ENCODE measurements around the gene CRIM1.

CRIM1 gene

GRCh38 chr2:36463365-36463764 lies 107.8 kb downstream of the CRIM1 start:
- TF ChIP-seq CTCF (IDR thresholded peaks at IDR 0.05; ENCODE audit: unreplicated experiment in 3 of 3): no peak
- peaks cover 19% of the 10 kb centered on the region for H3K36me3 Mint-ChIP-seq (ENCODE audit: low read depth)

DNA sequence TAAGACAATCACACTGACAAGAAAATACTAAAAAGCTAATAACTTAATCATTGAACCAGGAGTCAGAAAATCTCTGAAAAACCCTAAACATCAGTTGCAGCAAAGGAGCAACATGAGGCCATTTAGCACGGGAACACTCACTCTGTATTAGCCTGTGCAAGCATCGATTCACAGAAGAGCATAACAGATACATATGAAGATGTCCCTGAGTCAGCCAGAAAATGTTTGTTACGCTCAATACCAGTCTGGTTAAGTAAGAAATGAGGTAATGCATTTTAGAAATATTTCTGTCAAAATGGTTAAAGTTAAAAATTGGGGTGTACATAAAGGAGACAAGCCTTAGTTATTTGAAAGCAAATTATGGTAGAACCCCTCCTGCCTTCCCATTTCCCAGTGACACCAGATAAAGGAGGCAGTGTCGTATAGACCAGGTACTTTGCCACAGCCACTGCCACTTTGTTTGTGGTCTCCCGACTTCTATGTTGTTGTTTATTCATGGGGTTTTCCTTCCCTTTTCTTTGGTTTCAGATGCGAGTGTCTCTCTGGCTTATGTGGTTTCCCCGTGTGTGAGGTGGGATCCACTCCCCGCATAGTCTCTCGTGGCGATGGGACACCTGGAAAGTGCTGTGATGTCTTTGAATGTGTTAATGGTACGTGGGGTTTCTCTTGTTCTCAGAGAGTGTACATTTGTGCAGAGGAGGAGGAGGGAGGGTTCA lies 108.6 kb downstream of the CRIM1 start:
- TF ChIP-seq CTCF (IDR thresholded peaks at IDR 0.05; ENCODE audit: unreplicated experiment in 3 of 3): no peak
- Mint-ChIP-seq H3K36me3 (ENCODE audit: low read depth) (peaks cover 23% of the 10 kb centered on the region), H3K27ac (no peak overlapping the region), H3K9me3 (no peaks in the 10 kb centered on the region), H3K4me1 (peaks cover 8% of the 10 kb centered on the region), H3K4me3 (no peak overlapping the region), H3K27me3 (ENCODE audit: low read depth) (peaks cover 3% of the 10 kb centered on the region)

More at GRCh38 chr2:36463365-36463764, 107.8 kb downstream of the CRIM1 start:
- peaks cover 3% of the 10 kb centered on the region for H3K27me3 Mint-ChIP-seq (ENCODE audit: low read depth)
- H3K27ac Mint-ChIP-seq: no peak overlapping the region
- no peaks in the 10 kb centered on the region for H3K9me3 Mint-ChIP-seq
- H3K4me3 Mint-ChIP-seq: no peak overlapping the region
- H3K4me1 Mint-ChIP-seq: no peaks in the 10 kb centered on the region

DNA sequence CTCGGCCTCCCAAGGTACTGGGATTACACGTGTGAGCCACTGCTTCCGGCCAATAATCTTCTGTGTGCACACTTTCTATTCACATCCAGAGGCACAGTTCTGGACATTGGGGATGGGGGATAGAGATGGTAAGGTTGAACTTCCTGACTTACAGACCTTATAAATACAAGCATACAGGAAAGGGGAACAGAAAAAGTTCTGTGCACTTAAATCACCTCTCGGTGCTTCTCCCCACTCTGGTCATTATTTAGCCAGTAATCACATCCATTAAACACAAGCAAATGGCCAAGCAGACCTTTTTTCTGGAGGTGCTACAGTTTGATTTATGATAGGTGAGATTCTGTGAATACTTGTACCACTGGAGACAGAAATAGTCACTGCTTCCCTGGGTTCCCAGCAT lies 110.6 kb downstream of the CRIM1 start:
- peaks cover 36% of the 10 kb centered on the region for H3K36me3 Mint-ChIP-seq (ENCODE audit: low read depth)

DNA sequence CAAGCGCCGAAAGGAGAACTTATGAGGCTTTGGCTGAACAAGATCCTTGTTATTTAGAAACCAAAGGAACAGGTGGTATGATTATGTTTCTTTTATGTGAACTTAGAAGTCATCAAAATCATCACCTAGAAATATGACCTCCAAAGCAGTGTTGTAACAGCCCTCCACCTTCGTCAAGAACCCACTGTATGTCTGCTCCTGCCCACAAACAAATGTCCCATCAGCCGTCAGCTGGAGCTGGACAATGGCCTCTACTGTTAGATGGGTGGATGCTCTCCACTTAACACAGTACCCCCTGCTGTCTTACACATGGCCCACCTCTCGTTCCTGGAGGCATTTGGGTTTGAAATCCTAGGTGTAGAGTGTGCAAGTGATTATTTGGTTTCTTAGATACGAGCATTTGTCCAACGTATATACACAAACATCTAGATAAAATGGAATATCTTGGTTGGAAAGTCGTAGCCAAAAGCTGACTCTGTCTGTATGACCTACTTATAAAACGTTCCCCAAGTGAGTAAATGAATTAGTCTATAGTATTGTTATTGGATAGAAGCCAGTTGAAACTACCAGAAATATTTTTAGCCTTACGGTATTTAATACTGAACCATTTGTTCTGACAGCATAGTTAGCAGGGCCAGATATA lies 113.0 kb downstream of the CRIM1 start:
- Mint-ChIP-seq H3K27me3 (ENCODE audit: low read depth) (peaks cover 2% of the 10 kb centered on the region), H3K36me3 (ENCODE audit: low read depth) (peaks cover 59% of the 10 kb centered on the region), H3K9me3 (no peaks in the 10 kb centered on the region), H3K4me1 (peaks cover 18% of the 10 kb centered on the region), H3K27ac (peak overlapping the region; percentile 11 to 57 (median 34)), H3K4me3 (no peak overlapping the region)
- TF ChIP-seq CTCF (IDR thresholded peaks at IDR 0.05; ENCODE audit: unreplicated experiment in 3 of 3): no peak

More for the DNA sequence above, 110.6 kb downstream of the CRIM1 start:
- no peaks in the 10 kb centered on the region for H3K9me3 Mint-ChIP-seq
- peaks cover 3% of the 10 kb centered on the region for H3K27me3 Mint-ChIP-seq (ENCODE audit: low read depth)
- no peak for TF ChIP-seq CTCF (IDR thresholded peaks at IDR 0.05; ENCODE audit: unreplicated experiment in 3 of 3)
- peaks cover 18% of the 10 kb centered on the region for H3K4me1 Mint-ChIP-seq
- no peak overlapping the region for H3K4me3 Mint-ChIP-seq
- H3K27ac Mint-ChIP-seq: no peak overlapping the region

- H3K4me3 Mint-ChIP-seq: no peak overlapping the region
- peaks cover 18% of the 10 kb centered on the region for H3K4me1 Mint-ChIP-seq
- no peaks in the 10 kb centered on the region for H3K9me3 Mint-ChIP-seq
- H3K27ac Mint-ChIP-seq: peak overlapping the region; percentile 11 to 57 (median 34)
- H3K27me3 Mint-ChIP-seq (ENCODE audit: low read depth): no peaks in the 10 kb centered on the region
- peaks cover 64% of the 10 kb centered on the region for H3K36me3 Mint-ChIP-seq (ENCODE audit: low read depth)
- no peak for TF ChIP-seq CTCF (IDR thresholded peaks at IDR 0.05; ENCODE audit: unreplicated experiment in 3 of 3)
Observed at GRCh38 chr2:36469106-36469477, 113.5 kb downstream of the CRIM1 start.

All from nephron (organoid).